Lower leg skin (tissue), 4 donors: ENCODE results near the gene TSC2. TPM values are rescaled to one million over a fixed set of nuclear protein-coding genes. Genes with fewer than 3 reads are reported as not detected.
A peak's percentile ranks its signal among the peaks of the same experiment; 100 is the strongest.

Source experiments
- DNase-seq, 2 donors: peaks; one replicate each; pipeline ENCODE4 v3.0.0-alpha.2; 2019; ENCODE audit warnings: low spot score in 2 of 2
- H3K4me3 ChIP-seq: fragments of 200-600 bp; sonication (generic); 2 replicates; pipeline ENCODE4 v1.5.1; 2017; ENCODE audit warnings: mild to moderate bottlenecking, low read depth; ENCODE audit not compliant: poor library complexity, severe bottlenecking
- CTCF ChIP-seq, 3 donors: fragments of 450-650 bp; IDR thresholded peaks; one replicate each; pipeline ENCODE4 v1.5.1; 2016; ENCODE audit warnings: antibody characterized with exemption in 3 of 3, mild to moderate bottlenecking in 3 of 3, moderate library complexity in 2 of 3
- POLR2A ChIP-seq, 2 donors: fragments of 450-650 bp; IDR thresholded peaks; one replicate each; pipeline ENCODE4 v1.6.1; 2016 to 2017; ENCODE audit warnings: antibody characterized with exemption in 2 of 2, mild to moderate bottlenecking in 1 of 2, moderate library complexity in 1 of 2
- WGBS, 2 donors: methylation state at CpG; one replicate each; pipeline ENCODE4 v1.1.5; 2018; 5-methylcytosine and 5-hydroxymethylcytosine counted together
- intact Hi-C: fragments of 100-400 bp; cut with DNase I; formaldehyde crosslinking; loops from one replicate; pipeline ENCODE4 v1.15.0; 2023; ENCODE audit warnings: low total_unique reads
- total RNA-seq, 4 donors: library from RNA; depleted of rRNA; stranded (reverse); fragments of >200 nt; gene quantifications; one replicate each; pipeline ENCODE4 v1.1.0, GENCODE V29; 2016

Gene TSC2
- 100 to 1,000 TPM in 1 of 4 donors, 10 to 100 TPM in 3; 56.7 to 130 (median 65.1) TPM for total RNA-seq

GRCh38 chr16:2047330-2048115, at the start of gene TSC2, which contains the start of gene NTHL1:
Gene TSC2, plus strand, starts transcription at chr16:2047985. Its CDS starts 631 bp downstream, at chr16:2048616.
Gene NTHL1, minus strand, starts transcription at chr16:2047834. Its CDS starts 11 bp downstream, at chr16:2047823.
- H3K4me3 ChIP-seq, result peak within 1 kb of the TSS; percentile 71
- intact Hi-C loops, result no loop called here
- TF ChIP-seq CTCF (IDR thresholded peaks at IDR 0.05) (no peak), POLR2A (IDR thresholded peaks at IDR 0.05) (no peak)
- 0 to 1% methylated on average over 37 to 43 of the region's 81 CpGs for WGBS, 2 donors
- peak; percentile 95 to 99 for DNase-seq

GRCh38 chr16:1998360-1998835, 49.4 kb upstream of the TSC2 start:
- H3K4me3 ChIP-seq, result no peak overlapping the region
- WGBS, 2 donors, result 86 to 93% methylated on average over 19 to 25 of the region's 27 CpGs
- no peak for DNase-seq
- TF ChIP-seq POLR2A (IDR thresholded peaks at IDR 0.05) (no peak), CTCF (IDR thresholded peaks at IDR 0.05) (no peak)
- intact Hi-C loops, result no loop called here

DNA sequence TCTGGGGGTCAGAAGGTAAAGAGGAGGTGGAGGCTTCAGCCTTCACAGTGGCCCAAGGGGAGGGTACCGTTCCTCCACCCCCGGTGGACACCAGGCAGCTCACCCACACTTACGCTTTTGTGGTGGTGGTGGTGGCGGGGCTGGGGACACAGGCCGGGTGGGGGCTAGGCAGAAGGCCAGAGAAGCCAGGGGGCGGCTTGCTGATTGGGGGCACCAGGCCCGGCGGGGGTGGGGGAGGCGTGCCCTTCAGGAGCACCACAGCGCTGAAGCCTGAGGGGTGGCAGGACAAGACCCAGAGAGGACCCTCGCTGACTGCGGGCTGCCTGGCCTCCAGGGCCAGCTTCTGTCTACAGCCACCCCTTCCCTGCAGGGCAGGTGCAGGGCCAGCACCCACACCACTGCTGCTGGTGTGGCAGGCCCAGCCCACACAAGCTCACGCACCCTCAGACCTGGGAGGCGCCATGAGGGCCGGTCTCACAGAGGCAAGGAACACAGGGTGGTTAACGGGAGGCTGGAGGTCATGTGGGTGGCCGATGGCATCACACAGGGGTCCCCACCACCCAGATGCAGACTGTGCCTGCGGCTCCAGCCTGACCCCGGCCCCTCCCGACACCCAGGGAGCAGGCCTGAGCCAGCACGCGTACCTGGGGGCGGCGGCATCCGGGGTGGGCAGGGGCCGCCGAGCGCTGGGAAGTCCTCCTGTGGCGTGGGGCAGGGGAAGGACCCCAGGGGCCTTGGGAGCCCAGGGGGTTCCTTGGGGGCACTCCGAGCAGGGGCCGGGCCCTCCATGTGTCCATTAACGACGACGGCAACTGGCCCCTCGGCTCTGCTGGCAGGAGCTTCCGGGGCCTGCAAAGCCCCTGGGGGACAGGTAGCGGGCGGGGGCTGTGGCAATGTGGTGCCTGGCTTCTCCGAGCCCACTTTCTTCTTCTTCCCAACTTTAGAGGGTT, 48.7 kb upstream of the TSC2 start:
- no peak for DNase-seq

DNA sequence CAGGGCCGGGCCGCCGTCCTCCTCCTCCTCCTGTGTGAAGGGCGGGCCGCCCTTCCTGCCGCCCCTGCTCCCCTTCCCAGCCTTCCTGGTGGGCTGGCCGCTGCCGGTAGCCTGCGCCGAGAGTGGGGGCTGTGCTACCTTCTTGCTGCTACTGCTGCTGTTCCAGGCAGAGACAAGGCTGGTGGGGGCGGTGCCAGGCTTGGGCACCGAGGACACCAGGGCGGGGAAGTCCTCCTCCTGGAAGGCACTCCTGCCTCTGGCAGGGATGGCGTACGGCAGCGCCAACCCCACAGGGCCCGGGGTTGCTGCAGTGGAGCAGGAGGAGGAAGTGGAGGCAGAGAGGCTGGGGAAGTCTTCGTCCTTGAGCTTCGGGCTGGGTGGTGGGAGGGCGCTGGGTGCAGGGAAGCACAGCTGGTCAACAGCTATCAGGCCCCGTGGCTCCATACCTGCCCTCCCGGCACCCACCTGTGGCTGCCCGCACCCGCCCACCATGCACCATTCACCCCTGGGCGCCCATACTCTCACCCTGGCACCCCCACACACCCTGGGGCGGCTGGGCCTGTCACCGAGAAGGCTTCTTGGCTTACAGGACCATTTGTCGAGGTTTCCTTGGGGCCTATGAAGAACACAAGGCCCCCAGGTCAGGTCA, 47.8 kb upstream of the TSC2 start:
- no peak for TF ChIP-seq CTCF (IDR thresholded peaks at IDR 0.05)
- DNase-seq, result no peak
- no peak overlapping the region for H3K4me3 ChIP-seq
- intact Hi-C loops, result no loop called here
- WGBS, 2 donors, result 74 to 86% methylated on average over 18 to 28 of the region's 28 CpGs

More for the DNA sequence above, 48.7 kb upstream of the TSC2 start:
- 91% methylated on average over 17 to 24 of the region's 39 CpGs for WGBS, 2 donors
- intact Hi-C loops, result no loop called here
- no peak overlapping the region for H3K4me3 ChIP-seq
- TF ChIP-seq POLR2A (IDR thresholded peaks at IDR 0.05) (no peak), CTCF (IDR thresholded peaks at IDR 0.05) (no peak)

GRCh38 chr16:2001035-2001434, 46.8 kb upstream of the TSC2 start:
- intact Hi-C loops, result no loop called here
- 94 to 97% methylated on average over 19 of the region's 19 CpGs for WGBS, 2 donors
- TF ChIP-seq POLR2A (IDR thresholded peaks at IDR 0.05), result no peak
- TF ChIP-seq CTCF (IDR thresholded peaks at IDR 0.05), result no peak
- H3K4me3 ChIP-seq, result no peak overlapping the region
- DNase-seq, result no peak
